MM.1S (cell line): Measurements from ENCODE around the gene TMX3.

Experiments used
- DNase-seq: peaks from one replicate; pipeline ENCODE4 v3.0.0-alpha.2; 2015
- H2AFZ ChIP-seq: fragments of 300-600 bp; sonication (generic); 2 replicates; pipeline ENCODE4 v1.6.0; 2016; ENCODE audit warnings: antibody characterized with exemption, low read length
- H3F3A ChIP-seq: fragments of 300-600 bp; sonication (generic); 2 replicates; pipeline ENCODE4 v1.6.1; 2016; ENCODE audit warnings: mild to moderate bottlenecking, antibody characterized with exemption, low read length, moderate library complexity, mixed read lengths; ENCODE audit not compliant: insufficient read depth
- H3K27ac ChIP-seq: fragments of 300-600 bp; sonication (generic); 2 replicates; pipeline ENCODE4 v1.5.1; 2016; ENCODE audit warnings: mild to moderate bottlenecking, low read length
- H3K27me3 ChIP-seq: fragments of 300-600 bp; sonication (generic); replicated peaks from 2 replicates; pipeline ENCODE4 v1.6.0; 2016; ENCODE audit warnings: low read length; ENCODE audit not compliant: insufficient read depth
- H3K36me3 ChIP-seq: fragments of 300-600 bp; sonication (generic); replicated peaks from 2 replicates; pipeline ENCODE4 v1.6.1; 2016; ENCODE audit warnings: mild to moderate bottlenecking, low read length, mixed read lengths; ENCODE audit not compliant: insufficient read depth
- H3K4me1 ChIP-seq: fragments of 300-600 bp; sonication (generic); 2 replicates; pipeline ENCODE4 v1.6.1; 2016; ENCODE audit warnings: low read length, mixed read lengths
- H3K4me2 ChIP-seq: fragments of 300-600 bp; sonication (generic); 2 replicates; pipeline ENCODE4 v1.6.0; 2016; ENCODE audit warnings: low read depth, low read length
- H3K4me3 ChIP-seq: fragments of 300-600 bp; sonication (generic); 2 replicates; pipeline ENCODE4 v1.5.1; 2016; ENCODE audit warnings: low read length, mixed read lengths
- H3K79me2 ChIP-seq: fragments of 300-600 bp; sonication (generic); 2 replicates; pipeline ENCODE4 v1.6.1; 2016; ENCODE audit warnings: mixed run types, low read length, mixed read lengths
- H3K9ac ChIP-seq: fragments of 300-600 bp; sonication (generic); 2 replicates; pipeline ENCODE4 v1.6.1; 2016; ENCODE audit warnings: low read length, mixed read lengths
- H3K9me2 ChIP-seq: fragments of 300-600 bp; sonication (generic); replicated peaks from 2 replicates; pipeline ENCODE4 v1.6.1; 2016; ENCODE audit warnings: mild to moderate bottlenecking, low read length, mixed read lengths; ENCODE audit not compliant: insufficient read depth
- H3K9me3 ChIP-seq: fragments of 300-600 bp; sonication (generic); replicated peaks from 2 replicates; pipeline ENCODE4 v1.6.1; 2016; ENCODE audit warnings: mild to moderate bottlenecking, low read length, mixed read lengths; ENCODE audit not compliant: insufficient read depth
- H4K20me1 ChIP-seq: fragments of 300-600 bp; sonication (generic); 2 replicates; pipeline ENCODE4 v1.6.1; 2016; ENCODE audit warnings: mild to moderate bottlenecking, low read length, moderate library complexity, mixed read lengths; ENCODE audit not compliant: insufficient read depth
- CTCF ChIP-seq: fragments of 300-600 bp; sonication (generic); IDR thresholded peaks from 2 replicates; pipeline ENCODE4 v1.5.1; 2016; ENCODE audit warnings: antibody characterized with exemption, low read length, mixed read lengths
- EZH2 ChIP-seq: fragments of 300-600 bp; sonication (generic); optimal IDR thresholded peaks from 2 replicates; pipeline ENCODE3; 2017; ENCODE audit warnings: low read depth, mild to moderate bottlenecking, antibody characterized with exemption, low read length, mixed read lengths
- EZH2phosphoT487 ChIP-seq: fragments of 300-600 bp; sonication (generic); IDR thresholded peaks from 2 replicates; pipeline ENCODE4 v1.6.1; 2018; ENCODE audit warnings: antibody characterized with exemption, low read length

TMX3 gene

GRCh38 chr18:68740966-68741365 lies 26.1 kb upstream of the TMX3 start:
- Histone ChIP-seq H3K9me3 (no peaks in the 10 kb centered on the region), H3K4me1 (no peaks in the 10 kb centered on the region), H3K9ac (no peak overlapping the region), H3K9me2 (no peaks in the 10 kb centered on the region), H4K20me1 (no peaks in the 10 kb centered on the region), H3K27me3 (no peaks in the 10 kb centered on the region), H3K36me3 (no peaks in the 10 kb centered on the region), H3K27ac (no peak overlapping the region), H3F3A (no peaks in the 10 kb centered on the region), H3K79me2 (no peaks in the 10 kb centered on the region), H2AFZ (no peak overlapping the region), H3K4me2 (no peak overlapping the region), H3K4me3 (no peak overlapping the region)
- no peak for DNase-seq
- no peak for TF ChIP-seq EZH2

- Histone ChIP-seq H3K9me3 (no peaks in the 10 kb centered on the region), H3K9ac (no peak overlapping the region), H3K27ac (no peak overlapping the region), H3K4me1 (no peaks in the 10 kb centered on the region), H3F3A (no peaks in the 10 kb centered on the region), H2AFZ (no peak overlapping the region), H3K4me3 (no peak overlapping the region), H4K20me1 (no peaks in the 10 kb centered on the region), H3K79me2 (no peaks in the 10 kb centered on the region), H3K4me2 (no peak overlapping the region), H3K27me3 (no peaks in the 10 kb centered on the region), H3K9me2 (no peaks in the 10 kb centered on the region), H3K36me3 (no peaks in the 10 kb centered on the region)
- TF ChIP-seq EZH2phosphoT487 (no peak), EZH2 (no peak), CTCF (no peak)
- DNase-seq = no peak
Measured at GRCh38 chr18:68739462-68739861, 24.6 kb upstream of the TMX3 start.

- Histone ChIP-seq H3K4me3 (no peak overlapping the region), H3K4me2 (no peak overlapping the region), H2AFZ (no peak overlapping the region), H4K20me1 (no peaks in the 10 kb centered on the region), H3F3A (no peaks in the 10 kb centered on the region), H3K79me2 (no peaks in the 10 kb centered on the region), H3K9ac (no peak overlapping the region), H3K9me2 (no peaks in the 10 kb centered on the region), H3K27me3 (no peaks in the 10 kb centered on the region), H3K9me3 (no peaks in the 10 kb centered on the region), H3K36me3 (no peaks in the 10 kb centered on the region), H3K4me1 (no peaks in the 10 kb centered on the region), H3K27ac (no peak overlapping the region)
- no peak for TF ChIP-seq EZH2phosphoT487
- TF ChIP-seq EZH2 = no peak
- no peak for TF ChIP-seq CTCF
- DNase-seq = no peak
Measured at GRCh38 chr18:68738564-68738963, 23.7 kb upstream of the TMX3 start.

- peak; percentile 47 for DNase-seq
- Histone ChIP-seq H3K9ac (no peak overlapping the region), H3K36me3 (no peaks in the 10 kb centered on the region), H3K4me3 (no peak overlapping the region), H3K27ac (no peak overlapping the region), H3K9me2 (no peaks in the 10 kb centered on the region), H3K4me1 (no peaks in the 10 kb centered on the region), H3K27me3 (no peaks in the 10 kb centered on the region), H3K9me3 (no peaks in the 10 kb centered on the region), H3F3A (no peaks in the 10 kb centered on the region), H3K79me2 (no peaks in the 10 kb centered on the region), H3K4me2 (no peak overlapping the region), H2AFZ (no peak overlapping the region), H4K20me1 (no peaks in the 10 kb centered on the region)
- peak; percentile 73 for TF ChIP-seq CTCF
- TF ChIP-seq EZH2phosphoT487 = no peak
Measured at GRCh38 chr18:68735483-68736343, 20.8 kb upstream of the TMX3 start.
